Measurements from ENCODE around the gene GUCD1.

DNA sequence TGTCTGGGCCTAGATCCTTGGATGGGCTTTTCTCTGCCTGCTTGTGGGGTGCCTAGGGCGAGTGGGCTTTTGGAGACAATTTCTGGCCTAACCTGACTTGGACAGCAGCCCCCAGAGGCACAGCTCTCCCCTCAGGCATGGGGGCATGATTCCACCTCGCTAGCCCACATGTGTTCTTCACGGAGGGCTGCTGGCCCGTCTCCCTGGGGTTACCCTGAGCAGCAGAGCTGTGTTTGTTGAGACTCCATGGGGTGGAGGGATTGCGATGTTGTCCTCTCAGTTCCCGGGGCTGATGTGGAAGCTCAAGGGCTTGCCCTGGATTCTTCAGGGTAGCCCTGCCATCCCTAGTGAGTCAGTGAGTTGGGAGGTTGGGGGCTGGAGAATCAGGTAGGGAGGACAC lies 40.3 kb upstream of the GUCD1 start:
- TF ChIP-seq, protein P1, sequence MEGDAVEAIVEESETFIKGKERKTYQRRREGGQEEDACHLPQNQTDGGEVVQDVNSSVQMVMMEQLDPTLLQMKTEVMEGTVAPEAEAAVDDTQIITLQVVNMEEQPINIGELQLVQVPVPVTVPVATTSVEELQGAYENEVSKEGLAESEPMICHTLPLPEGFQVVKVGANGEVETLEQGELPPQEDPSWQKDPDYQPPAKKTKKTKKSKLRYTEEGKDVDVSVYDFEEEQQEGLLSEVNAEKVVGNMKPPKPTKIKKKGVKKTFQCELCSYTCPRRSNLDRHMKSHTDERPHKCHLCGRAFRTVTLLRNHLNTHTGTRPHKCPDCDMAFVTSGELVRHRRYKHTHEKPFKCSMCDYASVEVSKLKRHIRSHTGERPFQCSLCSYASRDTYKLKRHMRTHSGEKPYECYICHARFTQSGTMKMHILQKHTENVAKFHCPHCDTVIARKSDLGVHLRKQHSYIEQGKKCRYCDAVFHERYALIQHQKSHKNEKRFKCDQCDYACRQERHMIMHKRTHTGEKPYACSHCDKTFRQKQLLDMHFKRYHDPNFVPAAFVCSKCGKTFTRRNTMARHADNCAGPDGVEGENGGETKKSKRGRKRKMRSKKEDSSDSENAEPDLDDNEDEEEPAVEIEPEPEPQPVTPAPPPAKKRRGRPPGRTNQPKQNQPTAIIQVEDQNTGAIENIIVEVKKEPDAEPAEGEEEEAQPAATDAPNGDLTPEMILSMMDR (optimal IDR thresholded peaks at IDR 0.05 in 1 of 3, IDR thresholded peaks at IDR 0.05 in 1 of 3, conservative IDR thresholded peaks at IDR 0.05 in 1 of 3; ENCODE audit: extremely low read depth in 1 of 3, insufficient read depth in 2 of 3, low read length in 3 of 3), result no peak
- TF ChIP-seq EZH2 (IDR thresholded peaks at IDR 0.05; ENCODE audit: low read length), result no peak
